GM12878 (cell line): Measurements from ENCODE around the gene PROSER2. TPM values are rescaled to one million over a fixed set of nuclear protein-coding genes. Genes with fewer than 3 reads are reported as not detected.

Source experiments
- ATAC-seq: fragments of 200-7000 bp; cut with Tn5 transposase; 3 replicates; pipeline ENCODE4 v1.9.1; 2020; ENCODE audit warnings: mild to moderate bottlenecking, moderate library complexity
- BruUV-seq: library from RNA; stranded (reverse); fragments of 400-500 nt; replicated peaks from 2 replicates; lab custom pipeline; 2021; lab: Mats Ljungman, UMichigan
- CTCF ChIA-PET: fragments of 300-600 bp; sonication (Branson Sonifier 250); formaldehyde crosslinking; extraction: SDS; loops from one replicate; lab custom pipeline; 2021; ENCODE audit warnings: inconsistent platforms; lab: Yijun Ruan, JAX
- POLR2A ChIA-PET: fragments of 350-600 bp; formaldehyde crosslinking; extraction: SDS; loops from one replicate; lab custom pipeline; 2021; ENCODE audit warnings: inconsistent platforms; lab: Charles Lee
- RAD21 ChIA-PET: fragments of 300-600 bp; sonication (Branson Sonifier 250); formaldehyde crosslinking; loops from one replicate; lab custom pipeline; 2023; ENCODE audit warnings: antibody characterized with exemption; ENCODE audit not compliant: unreplicated experiment; lab: Charles Lee
- SMC1A ChIA-PET: fragments of 300-600 bp; sonication (Branson Sonifier 250); formaldehyde crosslinking; loops from one replicate; lab custom pipeline; 2023; ENCODE audit not compliant: unreplicated experiment, uncharacterized antibody; lab: Charles Lee
- DNase-seq: peaks from one replicate; pipeline ENCODE4 v3.0.0-alpha.2; 2011; ENCODE audit warnings: low read depth, low spot score
- FAIRE-seq: peaks from 3 replicates; lab custom pipeline; 2011; peaks lifted over from hg19 to GRCh38; lab: Jason Lieb, UNC
- H2AFZ ChIP-seq: 2 replicates; pipeline ENCODE4 v1.6.0; 2011; ENCODE audit warnings: low read depth, low read length, control low read depth; ENCODE audit not compliant: control insufficient read depth
- H3K27ac ChIP-seq: 2 replicates; pipeline ENCODE4 v1.5.1; 2011; ENCODE audit warnings: control low read depth; ENCODE audit not compliant: control insufficient read depth, insufficient read depth
- H3K27me3 ChIP-seq, 2 experiments: replicated peaks in 1 of 2; 2 replicates each; pipeline versions ENCODE4 v1.6.0 to v1.6.1; 2011; ENCODE audit warnings: low read length in 1 of 2; ENCODE audit not compliant: control insufficient read depth in 2 of 2, insufficient read depth in 2 of 2
- H3K36me3 ChIP-seq, 2 experiments: 2 replicates each; pipeline ENCODE4 v1.5.1; 2011; ENCODE audit warnings: low read length in 1 of 2; ENCODE audit not compliant: control insufficient read depth in 2 of 2, insufficient read depth in 2 of 2
- H3K4me1 ChIP-seq: 2 replicates; pipeline ENCODE4 v1.6.1; 2011; ENCODE audit warnings: mild to moderate bottlenecking, low read length, moderate library complexity, mixed read lengths; ENCODE audit not compliant: control insufficient read depth, insufficient read depth
- H3K4me2 ChIP-seq: 2 replicates; pipeline ENCODE4 v1.6.0; 2011; ENCODE audit warnings: control low read depth; ENCODE audit not compliant: control insufficient read depth, insufficient read depth
- H3K4me3 ChIP-seq: fragments of 200-600 bp; sonication (generic); 2 replicates; pipeline ENCODE4 v1.5.1; 2016
- H3K79me2 ChIP-seq: 2 replicates; pipeline ENCODE4 v1.6.0; 2011; ENCODE audit warnings: low read length; ENCODE audit not compliant: control insufficient read depth, insufficient read depth
- H3K9ac ChIP-seq: 2 replicates; pipeline ENCODE4 v1.8.0; 2011; ENCODE audit warnings: low read length, control low read depth, mixed read lengths; ENCODE audit not compliant: control insufficient read depth, insufficient read depth
- H3K9me3 ChIP-seq: replicated peaks from 3 replicates; pipeline ENCODE4 v1.5.1; 2011; ENCODE audit warnings: mild to moderate bottlenecking, low read length; ENCODE audit not compliant: control insufficient read depth, insufficient read depth
- H4K20me1 ChIP-seq: 2 replicates; pipeline ENCODE4 v1.6.0; 2011; ENCODE audit not compliant: control insufficient read depth, insufficient read depth
- BRCA1 ChIP-seq: IDR thresholded peaks from 2 replicates; pipeline ENCODE4 v1.6.1; 2011; ENCODE audit warnings: low read depth, low read length, improper control_type of control experiment
- CBX5 ChIP-seq: sonication (generic); IDR thresholded peaks from 2 replicates; pipeline ENCODE4 v1.6.1; 2016; ENCODE audit warnings: low read depth, moderate library complexity, mild to moderate bottlenecking, inconsistent platforms
- CHD1 ChIP-seq: IDR thresholded peaks from 2 replicates; pipeline ENCODE4 v1.6.1; 2012; ENCODE audit warnings: low read depth, low read length, improper control_type of control experiment
- POLR2A ChIP-seq: IDR thresholded peaks from 2 replicates; pipeline ENCODE4 v1.6.1; 2011; ENCODE audit warnings: low read depth, mild to moderate bottlenecking, low read length
- SMARCA5 ChIP-seq: fragments of 450-650 bp; IDR thresholded peaks from 2 replicates; pipeline ENCODE4 v1.6.1; 2017; ENCODE audit warnings: mild to moderate bottlenecking
- WRNIP1 ChIP-seq: IDR thresholded peaks from 2 replicates; pipeline ENCODE4 v1.6.1; 2011; ENCODE audit warnings: low read depth, low read length, improper control_type of control experiment, borderline replicate concordance
- WGBS: methylation state at CpG from one replicate; pipeline ENCODE4 v1.1.6; 2016; ENCODE audit warnings: low lambda C conversion rate; ENCODE audit not compliant: insufficient replicate concordance, insufficient coverage; ENCODE audit errors: missing lambda C conversion rate; 5-methylcytosine and 5-hydroxymethylcytosine counted together
- in situ Hi-C: fragments of 300-500 bp; cut with MboI; formaldehyde crosslinking; loops from 9 replicates; pipeline ENCODE4 v1.14.3; 2018; ENCODE audit warnings: mixed read lengths
- intact Hi-C: fragments of 100-400 bp; cut with micrococcal nuclease; formaldehyde crosslinking; loops from one replicate; pipeline ENCODE4 v1.14.2; 2022; ENCODE audit not compliant: unreplicated experiment
- polyA plus RNA-seq, 11 experiments: library from polyadenylated mRNA; depleted of rRNA in 4 of 11; unstranded in 6 of 11; stranded (reverse) in 5 of 11; fragments of >200 nt; fragmentation: Nextera tagmentation in 4 of 11; fragmentation: Illumina TruSeq in 1 of 11; extraction: Ambion mirVana in 4 of 11; extraction: Trizol in 1 of 11; gene quantifications; 1 replicate in 1 of 11; 2 replicates in 10 of 11; pipeline versions ENCODE4 v1.2.1 to v1.2.3, GENCODE V29; 2011 to 2016; ENCODE audit warnings: inconsistent platforms in 2 of 11, missing spikeins in 2 of 11, low read depth in 1 of 11
- total RNA-seq, 4 experiments: library from RNA; depleted of rRNA in 3 of 4; stranded (reverse); fragments of >200 nt in 3 of 4; fragmentation: Illumina TruSeq in 1 of 4; extraction: Trizol in 1 of 4; gene quantifications; 2 replicates each; pipeline versions ENCODE4 v1.2.1 to v1.2.3, GENCODE V29; 2013 to 2021
- TF ChIP-seq, protein P1 (sequence below): IDR thresholded peaks from 2 replicates; pipeline ENCODE4 v1.6.1; 2011; ENCODE audit warnings: low read depth, mild to moderate bottlenecking, low read length, moderate library complexity, borderline replicate concordance; ENCODE audit errors: extremely low read depth
- TF ChIP-seq, protein P2 (sequence below): fragments of 450-650 bp; IDR thresholded peaks from 2 replicates; pipeline ENCODE4 v1.6.1; 2018; ENCODE audit warnings: mild to moderate bottlenecking, low read depth, moderate library complexity; ENCODE audit not compliant: partially characterized antibody

PROSER2 gene
- total and polyA plus RNA-seq, 10 of the 15 experiments (the other 5 are each of a cell fraction or from before 2014, with no cell fraction given): 0.04 to 0.25 (median 0.07) TPM; not detected in 6

DNA sequence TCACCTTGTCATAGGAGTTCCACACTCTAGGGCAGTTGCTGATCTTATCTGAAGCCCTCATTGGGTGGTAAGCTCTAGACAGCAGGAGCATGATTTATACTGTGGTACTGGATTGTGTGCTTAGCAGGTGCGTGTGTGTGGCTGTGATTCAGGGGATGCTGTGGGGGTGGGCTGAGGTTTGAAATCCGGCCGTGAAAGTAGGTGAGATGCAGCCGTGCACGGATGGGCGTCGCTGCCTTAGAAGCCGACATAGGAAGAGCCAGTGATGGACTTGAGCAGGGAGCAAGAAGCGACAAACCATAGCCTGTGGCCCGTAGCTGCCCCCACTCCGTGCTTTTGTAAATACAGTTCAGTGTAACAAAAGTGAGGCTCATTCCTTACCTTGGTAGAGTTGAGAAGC, 38.2 kb downstream of the PROSER2 start:
- RAD21 ChIA-PET: no interaction called here
- Histone ChIP-seq H3K4me1 (peaks cover 12% of the 10 kb centered on the region), H2AFZ (no peak overlapping the region), H3K9me3 (no peaks in the 10 kb centered on the region), H3K9ac (no peak overlapping the region), H3K27me3 (no peaks in the 10 kb centered on the region; a peak in 1 of 4 replicates), H3K4me3 (no peak overlapping the region), H3K27ac (no peak overlapping the region), H3K4me2 (no peak overlapping the region), H3K79me2 (no peaks in the 10 kb centered on the region)
- no peak for DNase-seq
- intact Hi-C loops: no loop called here
- no TSS peak for BruUV-seq
- 88% methylated on average over 11 of the region's 11 CpGs for WGBS
- no peak for FAIRE-seq
- SMC1A ChIA-PET: no interaction called here
- ATAC-seq: no peak
- CTCF ChIA-PET: interaction anchor here (1.8 kb wide), 1 partner anchor 9 kb away, joined by 4 read pairs; no protein-coding TSS in a partner anchor
- in situ Hi-C loops: no loop called here
- TF ChIP-seq, protein P1, sequence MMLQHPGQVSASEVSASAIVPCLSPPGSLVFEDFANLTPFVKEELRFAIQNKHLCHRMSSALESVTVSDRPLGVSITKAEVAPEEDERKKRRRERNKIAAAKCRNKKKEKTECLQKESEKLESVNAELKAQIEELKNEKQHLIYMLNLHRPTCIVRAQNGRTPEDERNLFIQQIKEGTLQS: no peak
- TF ChIP-seq POLR2A: no peak
- TF ChIP-seq CHD1: no peak
- TF ChIP-seq, protein P2, sequence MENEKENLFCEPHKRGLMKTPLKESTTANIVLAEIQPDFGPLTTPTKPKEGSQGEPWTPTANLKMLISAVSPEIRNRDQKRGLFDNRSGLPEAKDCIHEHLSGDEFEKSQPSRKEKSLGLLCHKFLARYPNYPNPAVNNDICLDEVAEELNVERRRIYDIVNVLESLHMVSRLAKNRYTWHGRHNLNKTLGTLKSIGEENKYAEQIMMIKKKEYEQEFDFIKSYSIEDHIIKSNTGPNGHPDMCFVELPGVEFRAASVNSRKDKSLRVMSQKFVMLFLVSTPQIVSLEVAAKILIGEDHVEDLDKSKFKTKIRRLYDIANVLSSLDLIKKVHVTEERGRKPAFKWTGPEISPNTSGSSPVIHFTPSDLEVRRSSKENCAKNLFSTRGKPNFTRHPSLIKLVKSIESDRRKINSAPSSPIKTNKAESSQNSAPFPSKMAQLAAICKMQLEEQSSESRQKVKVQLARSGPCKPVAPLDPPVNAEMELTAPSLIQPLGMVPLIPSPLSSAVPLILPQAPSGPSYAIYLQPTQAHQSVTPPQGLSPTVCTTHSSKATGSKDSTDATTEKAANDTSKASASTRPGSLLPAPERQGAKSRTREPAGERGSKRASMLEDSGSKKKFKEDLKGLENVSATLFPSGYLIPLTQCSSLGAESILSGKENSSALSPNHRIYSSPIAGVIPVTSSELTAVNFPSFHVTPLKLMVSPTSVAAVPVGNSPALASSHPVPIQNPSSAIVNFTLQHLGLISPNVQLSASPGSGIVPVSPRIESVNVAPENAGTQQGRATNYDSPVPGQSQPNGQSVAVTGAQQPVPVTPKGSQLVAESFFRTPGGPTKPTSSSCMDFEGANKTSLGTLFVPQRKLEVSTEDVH: no peak
- no peak for TF ChIP-seq BRCA1
- no peak for TF ChIP-seq SMARCA5
- no peak for TF ChIP-seq CBX5
- no peak for TF ChIP-seq WRNIP1
- TF ChIP-seq, all 136 proteins: peak for 0
- POLR2A ChIA-PET: no interaction called here
- no peaks in the 10 kb centered on the region for H4K20me1 ChIP-seq
- no peaks in the 10 kb centered on the region for H3K36me3 ChIP-seq
